ENCODE results near the gene PCDH12.
A peak's percentile ranks its signal among the peaks of the same experiment; 100 is the strongest.

Gene PCDH12

GRCh38 chr5:141958113-141958512 lies at the start of gene PCDH12:
Gene PCDH12, minus strand, starts transcription at chr5:141958202. Its CDS starts 351 bp downstream, at chr5:141957851.
- peak; percentile 83 for DNase-seq

GRCh38 chr5:142007237-142007544 lies 49.2 kb upstream of the PCDH12 start:
- no peak for DNase-seq

GRCh38 chr5:142006363-142007236 lies 48.6 kb upstream of the PCDH12 start:
- no peak for DNase-seq

- no peak for DNase-seq
These were observed 45.3 kb upstream of the PCDH12 start for GRCh38 chr5:142003266-142003800.

GRCh38 chr5:142000704-142001484 lies 42.9 kb upstream of the PCDH12 start:
- no peak for DNase-seq

GRCh38 chr5:142000173-142000572 lies 42.2 kb upstream of the PCDH12 start:
- DNase-seq, result no peak

- no peak for DNase-seq
These were observed 39.5 kb upstream of the PCDH12 start for GRCh38 chr5:141997358-141997960.

GRCh38 chr5:141995656-141996055 lies 37.7 kb upstream of the PCDH12 start:
- DNase-seq, result no peak

- no peak for DNase-seq
These were observed 36.6 kb upstream of the PCDH12 start for GRCh38 chr5:141994511-141995136.

GRCh38 chr5:141992349-141992963 lies 34.5 kb upstream of the PCDH12 start:
- DNase-seq, result peak; percentile 76

- DNase-seq, result no peak
These were observed 31.7 kb upstream of the PCDH12 start for GRCh38 chr5:141989720-141990119.

- no peak for DNase-seq
These were observed 28.1 kb upstream of the PCDH12 start for GRCh38 chr5:141986072-141986471.

GRCh38 chr5:141982626-141983025 lies 24.6 kb upstream of the PCDH12 start:
- DNase-seq, result no peak

- no peak for DNase-seq
These were observed 20.4 kb upstream of the PCDH12 start for GRCh38 chr5:141978389-141978788.

- DNase-seq, result no peak
These were observed 18.2 kb upstream of the PCDH12 start for GRCh38 chr5:141976176-141976575.

GRCh38 chr5:141973871-141974595 lies 16.0 kb upstream of the PCDH12 start:
- DNase-seq, result no peak

- DNase-seq, result no peak
These were observed 12.1 kb upstream of the PCDH12 start for GRCh38 chr5:141969783-141970771.

- DNase-seq, result peak; percentile 97
These were observed 11.1 kb upstream of the PCDH12 start, which contains the start of gene RNF14 for GRCh38 chr5:141968914-141969608. Gene RNF14, plus strand, starts transcription at chr5:141969105. Its CDS starts 4,484 bp downstream, at chr5:141973589.

GRCh38 chr5:141966963-141967333 lies 8.9 kb upstream of the PCDH12 start:
- DNase-seq, result no peak

Data from femur (tissue), 1 donor.